Astrocyte of the spinal cord (primary cell): Measurements from ENCODE around the gene LRP1B.

Experiments
- DNase-seq: peaks from one replicate; pipeline ENCODE4 v3.0.0; 2011; ENCODE audit warnings: low read depth, low spot score
- H3K4me3 ChIP-seq: 2 replicates; pipeline ENCODE4 v1.5.1; 2011; ENCODE audit warnings: low read depth, mild to moderate bottlenecking, low read length, moderate library complexity
- in situ Hi-C: cut with HindIII; loops from 2 replicates; pipeline ENCODE4 v1.10.0; 2017; ENCODE audit warnings: low sequenced_read_pairs
- TF ChIP-seq, protein P1 (sequence below): IDR thresholded peaks from 2 replicates; pipeline ENCODE4 v1.5.1; 2012; ENCODE audit warnings: low read depth, mild to moderate bottlenecking, low read length, inconsistent platforms

LRP1B gene

DNA sequence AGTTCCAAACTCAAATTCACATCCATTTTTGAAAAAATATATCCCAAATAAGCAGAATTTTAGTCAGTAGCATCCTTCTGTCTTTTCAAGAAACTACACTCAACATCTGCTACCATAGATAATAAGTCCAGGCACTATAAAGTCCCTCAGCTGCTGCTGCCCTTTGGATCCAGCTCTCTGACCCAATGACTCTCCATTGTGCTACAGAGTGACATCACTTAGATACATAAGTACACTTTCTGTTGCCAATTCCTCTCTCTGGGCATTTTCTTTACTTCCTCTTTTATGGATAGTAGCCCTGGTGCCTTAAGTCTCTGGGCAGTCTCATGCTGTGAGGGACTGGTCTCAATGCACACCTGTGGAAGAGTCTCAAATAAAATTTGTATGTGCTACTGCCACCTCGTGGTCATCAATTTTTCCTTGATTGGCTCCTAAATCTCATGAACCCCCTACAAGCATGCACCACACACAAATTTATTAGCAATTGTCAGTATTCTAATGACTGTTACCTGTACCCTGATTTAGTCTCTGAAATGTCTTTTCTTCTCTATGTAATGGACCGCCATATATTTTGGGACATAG is 219.2 kb downstream of the LRP1B start:
- in situ Hi-C loops: no loop called here

DNA sequence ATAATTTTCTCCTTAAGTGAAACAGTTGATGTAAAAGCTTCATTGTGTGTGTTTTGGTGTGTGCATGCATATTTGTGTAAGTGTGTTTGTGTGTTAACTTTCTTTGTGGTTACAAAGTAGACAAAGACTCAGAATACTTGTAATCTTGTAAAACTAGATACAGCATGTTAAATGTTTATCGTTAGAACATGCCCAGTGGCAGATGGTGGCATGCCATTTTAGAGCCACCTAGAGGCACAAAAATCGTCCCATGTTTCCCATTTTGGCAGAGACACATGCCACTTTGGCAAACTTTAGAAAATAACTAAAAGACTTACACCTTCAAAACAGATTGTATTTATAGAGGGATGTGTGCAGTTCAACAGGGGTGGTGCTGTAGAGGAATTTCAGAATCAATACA is 224.1 kb downstream of the LRP1B start:
- DNase-seq: no peak
- no peak overlapping the region for H3K4me3 ChIP-seq
- TF ChIP-seq, protein P1, sequence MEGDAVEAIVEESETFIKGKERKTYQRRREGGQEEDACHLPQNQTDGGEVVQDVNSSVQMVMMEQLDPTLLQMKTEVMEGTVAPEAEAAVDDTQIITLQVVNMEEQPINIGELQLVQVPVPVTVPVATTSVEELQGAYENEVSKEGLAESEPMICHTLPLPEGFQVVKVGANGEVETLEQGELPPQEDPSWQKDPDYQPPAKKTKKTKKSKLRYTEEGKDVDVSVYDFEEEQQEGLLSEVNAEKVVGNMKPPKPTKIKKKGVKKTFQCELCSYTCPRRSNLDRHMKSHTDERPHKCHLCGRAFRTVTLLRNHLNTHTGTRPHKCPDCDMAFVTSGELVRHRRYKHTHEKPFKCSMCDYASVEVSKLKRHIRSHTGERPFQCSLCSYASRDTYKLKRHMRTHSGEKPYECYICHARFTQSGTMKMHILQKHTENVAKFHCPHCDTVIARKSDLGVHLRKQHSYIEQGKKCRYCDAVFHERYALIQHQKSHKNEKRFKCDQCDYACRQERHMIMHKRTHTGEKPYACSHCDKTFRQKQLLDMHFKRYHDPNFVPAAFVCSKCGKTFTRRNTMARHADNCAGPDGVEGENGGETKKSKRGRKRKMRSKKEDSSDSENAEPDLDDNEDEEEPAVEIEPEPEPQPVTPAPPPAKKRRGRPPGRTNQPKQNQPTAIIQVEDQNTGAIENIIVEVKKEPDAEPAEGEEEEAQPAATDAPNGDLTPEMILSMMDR: no peak
- in situ Hi-C loops: no loop called here

More for the DNA sequence above, 219.2 kb downstream of the LRP1B start:
- TF ChIP-seq, protein P1: peak; percentile 46
- no peak overlapping the region for H3K4me3 ChIP-seq
- peak; percentile 29 for DNase-seq

GRCh38 chr2:141900826-141901225 is 230.0 kb downstream of the LRP1B start:
- H3K4me3 ChIP-seq: no peak overlapping the region
- in situ Hi-C loops: no loop called here
- TF ChIP-seq, protein P1: no peak
- no peak for DNase-seq

DNA sequence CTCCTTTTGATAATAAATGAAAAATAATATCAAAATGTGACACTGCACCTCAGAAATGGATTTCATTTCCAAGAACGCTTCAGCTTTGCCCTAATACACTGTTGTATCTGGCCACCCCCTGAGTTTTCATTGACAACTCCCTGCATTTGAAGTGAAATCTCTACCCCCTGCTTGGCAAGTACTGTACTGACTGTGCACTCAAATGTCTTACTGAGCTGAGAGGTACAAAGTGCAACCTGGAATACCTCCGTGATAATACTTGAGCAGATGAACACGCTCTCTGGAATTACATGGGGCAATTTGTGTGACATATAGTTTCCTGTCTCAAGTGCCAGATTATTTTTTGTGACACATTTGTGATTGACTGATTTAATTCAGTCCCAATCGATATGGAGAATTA is 231.1 kb downstream of the LRP1B start:
- in situ Hi-C loops: no loop called here
- no peak for DNase-seq
- TF ChIP-seq, protein P1: no peak
- no peak overlapping the region for H3K4me3 ChIP-seq

GRCh38 chr2:141889788-141890187 is 241.0 kb downstream of the LRP1B start:
- in situ Hi-C loops: no loop called here
- H3K4me3 ChIP-seq: no peak overlapping the region
- TF ChIP-seq, protein P1: no peak
- no peak for DNase-seq

GRCh38 chr2:141888987-141889555 is 241.7 kb downstream of the LRP1B start:
- TF ChIP-seq, protein P1: no peak
- no peak for DNase-seq
- H3K4me3 ChIP-seq: no peak overlapping the region
- in situ Hi-C loops: no loop called here
